DND-41 (cell line): ENCODE measurements around the gene MAST3.

Source experiments
- ATAC-seq: fragments of 200-7000 bp; cut with Tn5 transposase; 3 replicates; pipeline ENCODE4 v1.9.1; 2021; ENCODE audit warnings: low read depth; ENCODE audit not compliant: insufficient read depth
- DNase-seq: peaks from one replicate; pipeline ENCODE4 v3.0.0-alpha.2; 2020
- H2AFZ ChIP-seq: 2 replicates; pipeline ENCODE4 v1.6.0; 2012; ENCODE audit warnings: low read depth, low read length
- H3K27ac ChIP-seq: 2 replicates; pipeline ENCODE4 v1.5.1; 2012; ENCODE audit warnings: low read length, inconsistent platforms
- H3K27me3 ChIP-seq: fragments of 200-600 bp; sonication (generic); 2 replicates; pipeline ENCODE4 v1.6.0; 2012; ENCODE audit warnings: low read length, mild to moderate bottlenecking, inconsistent platforms; ENCODE audit not compliant: insufficient read depth, poor library complexity
- H3K36me3 ChIP-seq: 2 replicates; pipeline ENCODE4 v1.5.1; 2012; ENCODE audit warnings: low read length, inconsistent platforms; ENCODE audit not compliant: insufficient read depth
- H3K4me1 ChIP-seq: 2 replicates; pipeline ENCODE4 v1.5.1; 2012; ENCODE audit warnings: mild to moderate bottlenecking, low read length; ENCODE audit not compliant: insufficient read depth
- H3K4me2 ChIP-seq: 2 replicates; pipeline ENCODE4 v1.6.0; 2012; ENCODE audit warnings: mild to moderate bottlenecking, moderate library complexity, low read length, inconsistent platforms; ENCODE audit not compliant: insufficient read depth
- H3K4me3 ChIP-seq, 2 experiments: fragments of 200-600 bp in 1 of 2; shearing (Covaris generic) in 1 of 2; 2 replicates each; pipeline ENCODE4 v1.5.1; 2012 to 2016; ENCODE audit warnings: inconsistent platforms in 2 of 2, low read length in 2 of 2, mild to moderate bottlenecking in 2 of 2, low read depth in 1 of 2, moderate library complexity in 1 of 2
- H3K79me2 ChIP-seq: 2 replicates; pipeline ENCODE4 v1.6.0; 2012; ENCODE audit warnings: low read length, inconsistent platforms; ENCODE audit not compliant: insufficient read depth
- H3K9ac ChIP-seq: 2 replicates; pipeline ENCODE4 v1.6.0; 2012; ENCODE audit warnings: low read depth, mild to moderate bottlenecking, inconsistent platforms, low read length, moderate library complexity
- H3K9me3 ChIP-seq: 2 replicates; pipeline ENCODE4 v1.5.1; 2012; ENCODE audit warnings: low read length, moderate library complexity, mild to moderate bottlenecking, inconsistent platforms; ENCODE audit not compliant: insufficient read depth, severe bottlenecking
- H4K20me1 ChIP-seq: 2 replicates; pipeline ENCODE4 v1.6.0; 2012; ENCODE audit warnings: low read length; ENCODE audit not compliant: insufficient read depth
- CTCF ChIP-seq: IDR thresholded peaks from 2 replicates; pipeline ENCODE4 v1.5.1; 2012; ENCODE audit warnings: borderline replicate concordance, low read length, moderate library complexity, mild to moderate bottlenecking; ENCODE audit not compliant: poor library complexity, severe bottlenecking; ENCODE audit errors: extremely low read depth
- EZH2 ChIP-seq: IDR thresholded peaks from 3 replicates; pipeline ENCODE4 v1.6.1; 2012; ENCODE audit warnings: borderline replicate concordance, low read depth, mild to moderate bottlenecking, moderate library complexity, low read length, inconsistent platforms; ENCODE audit not compliant: severe bottlenecking

The MAST3 gene

GRCh38 chr19:18114483-18114882, 16.9 kb downstream of the MAST3 start:
- Histone ChIP-seq H3K36me3 (no peaks in the 10 kb centered on the region), H3K4me3 (no peak overlapping the region), H3K4me1 (peaks cover 38% of the 10 kb centered on the region), H3K27ac (no peak overlapping the region), H3K27me3 (peaks cover 18% of the 10 kb centered on the region), H3K9ac (no peak overlapping the region), H3K9me3 (no peaks in the 10 kb centered on the region), H3K79me2 (no peaks in the 10 kb centered on the region), H4K20me1 (peaks cover 3% of the 10 kb centered on the region; the same call in 1 of the 2 replicates), H3K4me2 (no peak overlapping the region), H2AFZ (no peak overlapping the region)
- DNase-seq: no peak
- no peak for ATAC-seq
- TF ChIP-seq CTCF (no peak), EZH2 (no peak)

- H3K27me3 ChIP-seq: no peaks in the 10 kb centered on the region
- H3K36me3 ChIP-seq: no peaks in the 10 kb centered on the region
- peak overlapping the region; percentile 54 for H3K9ac ChIP-seq
- H3K4me1 ChIP-seq: peaks cover 28% of the 10 kb centered on the region
- DNase-seq: no peak
- TF ChIP-seq EZH2: no peak
- H4K20me1 ChIP-seq: peaks cover 3% of the 10 kb centered on the region; the same call in 1 of the 2 replicates
- H2AFZ ChIP-seq: peak overlapping the region; percentile 78
- peak overlapping the region; percentile 62 for H3K27ac ChIP-seq
- H3K9me3 ChIP-seq: no peaks in the 10 kb centered on the region
- H3K4me2 ChIP-seq: peak overlapping the region; percentile 100
- H3K79me2 ChIP-seq: no peaks in the 10 kb centered on the region
- no peak for ATAC-seq
- H3K4me3 ChIP-seq: peak overlapping the region; percentile 15 to 59; a peak in 3 of 4 replicates
These were observed 19.8 kb downstream of the MAST3 start for GRCh38 chr19:18117364-18117691.

- TF ChIP-seq EZH2: no peak
- TF ChIP-seq CTCF: no peak
- H3K36me3 ChIP-seq: no peaks in the 10 kb centered on the region; the same call in 1 of the 2 replicates
These were observed 20.3 kb downstream of the MAST3 start for GRCh38 chr19:18117692-18118378.

GRCh38 chr19:18118420-18119012, 20.9 kb downstream of the MAST3 start:
- H2AFZ ChIP-seq: peak overlapping the region; percentile 95
- H3K4me3 ChIP-seq: peak overlapping the region; percentile 77 to 92
- H3K36me3 ChIP-seq: no peaks in the 10 kb centered on the region; the same call in 1 of the 2 replicates
- peak overlapping the region; percentile 100 for H3K4me2 ChIP-seq
- TF ChIP-seq EZH2 (no peak), CTCF (no peak)
- DNase-seq (no peak), ATAC-seq (no peak)
- H3K9ac ChIP-seq: peak overlapping the region; percentile 92
- H3K27me3 ChIP-seq: no peaks in the 10 kb centered on the region
- no peaks in the 10 kb centered on the region for H3K79me2 ChIP-seq
- peaks cover 28% of the 10 kb centered on the region for H3K4me1 ChIP-seq
- H3K27ac ChIP-seq: peak overlapping the region; percentile 66
- H3K9me3 ChIP-seq: no peaks in the 10 kb centered on the region
- H4K20me1 ChIP-seq: peaks cover 3% of the 10 kb centered on the region; the same call in 1 of the 2 replicates

More at GRCh38 chr19:18117692-18118378, 20.3 kb downstream of the MAST3 start:
- peaks cover 3% of the 10 kb centered on the region; the same call in 1 of the 2 replicates for H4K20me1 ChIP-seq
- peak overlapping the region; percentile 77 to 92 for H3K4me3 ChIP-seq
- peak overlapping the region; percentile 66 for H3K27ac ChIP-seq
- ATAC-seq: peak; percentile 79
- H3K4me2 ChIP-seq: peak overlapping the region; percentile 100
- peak overlapping the region; percentile 95 for H2AFZ ChIP-seq
- no peaks in the 10 kb centered on the region for H3K27me3 ChIP-seq
- peak overlapping the region; percentile 92 for H3K9ac ChIP-seq
- peaks cover 28% of the 10 kb centered on the region for H3K4me1 ChIP-seq
- DNase-seq: peak; percentile 92
- no peaks in the 10 kb centered on the region for H3K79me2 ChIP-seq
- H3K9me3 ChIP-seq: no peaks in the 10 kb centered on the region
